WTC11 (cell line): Measurements from ENCODE around the gene MYOG. TPM values are rescaled to one million over a fixed set of nuclear protein-coding genes. Genes with fewer than 3 reads are reported as not detected.
A peak's percentile ranks its signal among the peaks of the same experiment; 100 is the strongest.

ENCODE experiments used
- ATAC-seq: fragments of 200-7000 bp; cut with Tn5 transposase; 2 replicates; pipeline ENCODE4 v1.10.0; 2021; ENCODE audit warnings: mild to moderate bottlenecking, moderate library complexity
- CTCF ChIA-PET: fragments of 300-600 bp; sonication (Branson Sonifier 250); formaldehyde crosslinking; loops from one replicate; lab custom pipeline; 2021; ENCODE audit warnings: antibody characterized with exemption; lab: Charles Lee
- POLR2A ChIA-PET: fragments of 350-600 bp; sonication (Branson Sonifier 250); formaldehyde crosslinking; loops from one replicate; lab custom pipeline; 2021; ENCODE audit warnings: antibody characterized with exemption; lab: Charles Lee
- DNase-seq: peaks from one replicate; pipeline ENCODE4 v3.0.0; 2021; ENCODE audit warnings: low spot score
- H3K27ac Mint-ChIP-seq: 2 replicates; pipeline ENCODE4 v1.8.0; 2021; ENCODE audit warnings: mixed read lengths
- H3K27me3 Mint-ChIP-seq: 2 replicates; pipeline ENCODE4 v1.8.0; 2021; ENCODE audit warnings: low read depth, mild to moderate bottlenecking, moderate library complexity, mixed read lengths
- H3K36me3 Mint-ChIP-seq: 2 replicates; pipeline ENCODE4 v1.8.0; 2021; ENCODE audit warnings: mixed read lengths
- H3K4me1 Mint-ChIP-seq: 2 replicates; pipeline ENCODE4 v1.8.0; 2022; ENCODE audit warnings: mixed read lengths
- H3K4me3 Mint-ChIP-seq: 2 replicates; pipeline ENCODE4 v1.8.0; 2021; ENCODE audit warnings: mild to moderate bottlenecking, moderate library complexity, mixed read lengths
- H3K9me3 Mint-ChIP-seq: 2 replicates; pipeline ENCODE4 v1.8.0; 2021; ENCODE audit warnings: mixed read lengths
- CBFB ChIP-seq: sonication (generic); formaldehyde crosslinking; IDR thresholded peaks from 2 replicates; pipeline ENCODE4 v1.8.1; 2022; ENCODE audit warnings: mild to moderate bottlenecking, low read depth, missing genetic modification reagents
- CREB1 ChIP-seq: sonication (generic); formaldehyde crosslinking; IDR thresholded peaks from 2 replicates; pipeline ENCODE4 v1.8.0; 2023; ENCODE audit warnings: mild to moderate bottlenecking, missing genetic modification reagents
- ETV6 ChIP-seq: sonication (generic); formaldehyde crosslinking; IDR thresholded peaks from 2 replicates; pipeline ENCODE4 v1.8.1; 2022; ENCODE audit warnings: mild to moderate bottlenecking, missing genetic modification reagents
- FOXK1 ChIP-seq: sonication (generic); formaldehyde crosslinking; IDR thresholded peaks from 2 replicates; pipeline ENCODE4 v1.8.0; 2022; ENCODE audit warnings: mild to moderate bottlenecking, moderate library complexity, missing genetic modification reagents
- FOXP1 ChIP-seq: sonication (generic); formaldehyde crosslinking; IDR thresholded peaks from 2 replicates; pipeline ENCODE4 v1.8.0; 2022; ENCODE audit warnings: missing genetic modification reagents, mild to moderate bottlenecking, moderate library complexity, borderline replicate concordance
- GABPB1 ChIP-seq: sonication (generic); formaldehyde crosslinking; IDR thresholded peaks from 2 replicates; pipeline ENCODE4 v1.8.1; 2023; ENCODE audit warnings: mild to moderate bottlenecking, missing genetic modification reagents
- GTF2I ChIP-seq: fragments of 250-450 bp; sonication (Bioruptor Pico); conservative IDR thresholded peaks from 2 replicates; pipeline ENCODE4 v1.4.0; 2021; ENCODE audit warnings: mild to moderate bottlenecking
- IRF2 ChIP-seq: sonication (generic); formaldehyde crosslinking; IDR thresholded peaks from 2 replicates; pipeline ENCODE4 v1.8.0; 2022; ENCODE audit warnings: low read depth, missing genetic modification reagents, borderline replicate concordance
- MYBL2 ChIP-seq: sonication (generic); formaldehyde crosslinking; IDR thresholded peaks from 2 replicates; pipeline ENCODE4 v1.8.1; 2023; ENCODE audit warnings: mild to moderate bottlenecking, moderate library complexity, missing genetic modification reagents
- OVOL2 ChIP-seq: fragments of 250-450 bp; sonication (Bioruptor Pico); IDR thresholded peaks from 2 replicates; pipeline ENCODE4 v1.9.0; 2021; ENCODE audit warnings: mild to moderate bottlenecking, borderline replicate concordance
- PRRX2 ChIP-seq: fragments of 250-450 bp; sonication (Bioruptor Pico); IDR thresholded peaks from 2 replicates; pipeline ENCODE4 v1.8.0; 2021; ENCODE audit warnings: mild to moderate bottlenecking
- SOX15 ChIP-seq: fragments of 250-450 bp; sonication (Bioruptor Pico); IDR thresholded peaks from 2 replicates; pipeline ENCODE4 v1.9.0; 2021; ENCODE audit warnings: mild to moderate bottlenecking
- TCF7 ChIP-seq: sonication (generic); formaldehyde crosslinking; IDR thresholded peaks from 2 replicates; pipeline ENCODE4 v1.8.0; 2022; ENCODE audit warnings: mild to moderate bottlenecking, low read depth, missing genetic modification reagents, moderate library complexity
- ZNF121 ChIP-seq: sonication (generic); formaldehyde crosslinking; IDR thresholded peaks from 2 replicates; pipeline ENCODE4 v1.8.0; 2023; ENCODE audit warnings: missing genetic modification reagents
- ZNF671 ChIP-seq: fragments of 250-450 bp; sonication (Bioruptor Pico); IDR thresholded peaks from 2 replicates; pipeline ENCODE4 v1.8.0; 2021; ENCODE audit warnings: mild to moderate bottlenecking
- total RNA-seq: library from RNA; stranded (reverse); gene quantifications from 3 replicates; pipeline ENCODE4 v1.2.3, GENCODE V29; 2021
- TF ChIP-seq, protein P1 (sequence below): sonication (generic); formaldehyde crosslinking; IDR thresholded peaks from 2 replicates; pipeline ENCODE4 v1.8.0; 2022; ENCODE audit warnings: mild to moderate bottlenecking, missing genetic modification reagents
- TF ChIP-seq, protein P2 (sequence below): fragments of 250-450 bp; sonication (Bioruptor Pico); IDR thresholded peaks from 2 replicates; pipeline ENCODE4 v1.9.0; 2021; ENCODE audit warnings: mild to moderate bottlenecking
- TF ChIP-seq, protein P3 (sequence below): sonication (generic); formaldehyde crosslinking; IDR thresholded peaks from 2 replicates; pipeline ENCODE4 v1.8.0; 2023; ENCODE audit warnings: missing genetic modification reagents, mild to moderate bottlenecking, borderline replicate concordance
- TF ChIP-seq, protein P4 (sequence below): sonication (generic); formaldehyde crosslinking; IDR thresholded peaks from 2 replicates; pipeline ENCODE4 v1.8.1; 2023; ENCODE audit warnings: mild to moderate bottlenecking, missing genetic modification reagents, moderate library complexity
- TF ChIP-seq, protein P5 (sequence below): sonication (generic); formaldehyde crosslinking; IDR thresholded peaks from 2 replicates; pipeline ENCODE4 v1.8.0; 2023; ENCODE audit warnings: missing genetic modification reagents
- TF ChIP-seq, protein P6 (sequence below): sonication (generic); formaldehyde crosslinking; IDR thresholded peaks from 2 replicates; pipeline ENCODE4 v1.8.0; 2023; ENCODE audit warnings: mild to moderate bottlenecking, missing genetic modification reagents
- TF ChIP-seq, protein P7 (sequence below): sonication (generic); formaldehyde crosslinking; IDR thresholded peaks from 2 replicates; pipeline ENCODE4 v1.8.1; 2023; ENCODE audit warnings: mild to moderate bottlenecking, moderate library complexity, missing genetic modification reagents

The MYOG gene
- total RNA-seq, 1 experiment from 2014 or later = not detected

DNA sequence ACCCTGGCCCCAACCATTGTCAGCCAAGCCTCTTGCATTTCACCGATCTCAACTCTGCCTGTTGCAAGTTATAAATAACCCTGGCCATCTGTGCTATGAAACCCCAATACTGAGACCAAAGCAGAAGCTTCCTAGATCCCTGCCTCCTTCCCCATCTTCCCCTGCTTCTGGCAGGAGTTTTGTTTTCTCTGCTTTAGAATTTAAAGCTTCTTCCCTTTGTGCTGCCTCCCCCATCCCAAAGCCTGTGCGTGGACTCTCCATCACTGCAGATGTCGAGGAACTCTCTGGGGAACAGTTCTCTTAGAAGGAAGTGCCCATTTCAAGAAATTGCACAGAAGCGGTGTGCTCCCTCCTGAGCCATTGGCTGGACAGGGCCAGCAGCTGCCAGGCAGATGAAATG, 17.4 kb upstream of the MYOG start (continued):
- TF ChIP-seq, protein P1, sequence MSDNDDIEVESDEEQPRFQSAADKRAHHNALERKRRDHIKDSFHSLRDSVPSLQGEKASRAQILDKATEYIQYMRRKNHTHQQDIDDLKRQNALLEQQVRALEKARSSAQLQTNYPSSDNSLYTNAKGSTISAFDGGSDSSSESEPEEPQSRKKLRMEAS = no peak
- TF ChIP-seq ZNF671 (CRISPR knock-in tag) (no peak), ETV6 (CRISPR knock-in tag) (no peak), GABPB1 (CRISPR knock-in tag) (no peak), ZNF121 (CRISPR knock-in tag) (no peak), SOX15 (CRISPR knock-in tag) (no peak), FOXP1 (CRISPR knock-in tag) (no peak), GTF2I (CRISPR knock-in tag) (no peak)
- TF ChIP-seq, protein P2, sequence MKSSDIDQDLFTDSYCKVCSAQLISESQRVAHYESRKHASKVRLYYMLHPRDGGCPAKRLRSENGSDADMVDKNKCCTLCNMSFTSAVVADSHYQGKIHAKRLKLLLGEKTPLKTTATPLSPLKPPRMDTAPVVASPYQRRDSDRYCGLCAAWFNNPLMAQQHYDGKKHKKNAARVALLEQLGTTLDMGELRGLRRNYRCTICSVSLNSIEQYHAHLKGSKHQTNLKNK (CRISPR knock-in tag) = no peak
- TF ChIP-seq, protein P3, sequence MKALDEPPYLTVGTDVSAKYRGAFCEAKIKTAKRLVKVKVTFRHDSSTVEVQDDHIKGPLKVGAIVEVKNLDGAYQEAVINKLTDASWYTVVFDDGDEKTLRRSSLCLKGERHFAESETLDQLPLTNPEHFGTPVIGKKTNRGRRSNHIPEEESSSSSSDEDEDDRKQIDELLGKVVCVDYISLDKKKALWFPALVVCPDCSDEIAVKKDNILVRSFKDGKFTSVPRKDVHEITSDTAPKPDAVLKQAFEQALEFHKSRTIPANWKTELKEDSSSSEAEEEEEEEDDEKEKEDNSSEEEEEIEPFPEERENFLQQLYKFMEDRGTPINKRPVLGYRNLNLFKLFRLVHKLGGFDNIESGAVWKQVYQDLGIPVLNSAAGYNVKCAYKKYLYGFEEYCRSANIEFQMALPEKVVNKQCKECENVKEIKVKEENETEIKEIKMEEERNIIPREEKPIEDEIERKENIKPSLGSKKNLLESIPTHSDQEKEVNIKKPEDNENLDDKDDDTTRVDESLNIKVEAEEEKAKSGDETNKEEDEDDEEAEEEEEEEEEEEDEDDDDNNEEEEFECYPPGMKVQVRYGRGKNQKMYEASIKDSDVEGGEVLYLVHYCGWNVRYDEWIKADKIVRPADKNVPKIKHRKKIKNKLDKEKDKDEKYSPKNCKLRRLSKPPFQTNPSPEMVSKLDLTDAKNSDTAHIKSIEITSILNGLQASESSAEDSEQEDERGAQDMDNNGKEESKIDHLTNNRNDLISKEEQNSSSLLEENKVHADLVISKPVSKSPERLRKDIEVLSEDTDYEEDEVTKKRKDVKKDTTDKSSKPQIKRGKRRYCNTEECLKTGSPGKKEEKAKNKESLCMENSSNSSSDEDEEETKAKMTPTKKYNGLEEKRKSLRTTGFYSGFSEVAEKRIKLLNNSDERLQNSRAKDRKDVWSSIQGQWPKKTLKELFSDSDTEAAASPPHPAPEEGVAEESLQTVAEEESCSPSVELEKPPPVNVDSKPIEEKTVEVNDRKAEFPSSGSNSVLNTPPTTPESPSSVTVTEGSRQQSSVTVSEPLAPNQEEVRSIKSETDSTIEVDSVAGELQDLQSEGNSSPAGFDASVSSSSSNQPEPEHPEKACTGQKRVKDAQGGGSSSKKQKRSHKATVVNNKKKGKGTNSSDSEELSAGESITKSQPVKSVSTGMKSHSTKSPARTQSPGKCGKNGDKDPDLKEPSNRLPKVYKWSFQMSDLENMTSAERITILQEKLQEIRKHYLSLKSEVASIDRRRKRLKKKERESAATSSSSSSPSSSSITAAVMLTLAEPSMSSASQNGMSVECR (CRISPR knock-in tag) = no peak
- TF ChIP-seq, protein P4, sequence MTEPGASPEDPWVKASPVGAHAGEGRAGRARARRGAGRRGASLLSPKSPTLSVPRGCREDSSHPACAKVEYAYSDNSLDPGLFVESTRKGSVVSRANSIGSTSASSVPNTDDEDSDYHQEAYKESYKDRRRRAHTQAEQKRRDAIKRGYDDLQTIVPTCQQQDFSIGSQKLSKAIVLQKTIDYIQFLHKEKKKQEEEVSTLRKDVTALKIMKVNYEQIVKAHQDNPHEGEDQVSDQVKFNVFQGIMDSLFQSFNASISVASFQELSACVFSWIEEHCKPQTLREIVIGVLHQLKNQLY (CRISPR knock-in tag) = no peak

DNA sequence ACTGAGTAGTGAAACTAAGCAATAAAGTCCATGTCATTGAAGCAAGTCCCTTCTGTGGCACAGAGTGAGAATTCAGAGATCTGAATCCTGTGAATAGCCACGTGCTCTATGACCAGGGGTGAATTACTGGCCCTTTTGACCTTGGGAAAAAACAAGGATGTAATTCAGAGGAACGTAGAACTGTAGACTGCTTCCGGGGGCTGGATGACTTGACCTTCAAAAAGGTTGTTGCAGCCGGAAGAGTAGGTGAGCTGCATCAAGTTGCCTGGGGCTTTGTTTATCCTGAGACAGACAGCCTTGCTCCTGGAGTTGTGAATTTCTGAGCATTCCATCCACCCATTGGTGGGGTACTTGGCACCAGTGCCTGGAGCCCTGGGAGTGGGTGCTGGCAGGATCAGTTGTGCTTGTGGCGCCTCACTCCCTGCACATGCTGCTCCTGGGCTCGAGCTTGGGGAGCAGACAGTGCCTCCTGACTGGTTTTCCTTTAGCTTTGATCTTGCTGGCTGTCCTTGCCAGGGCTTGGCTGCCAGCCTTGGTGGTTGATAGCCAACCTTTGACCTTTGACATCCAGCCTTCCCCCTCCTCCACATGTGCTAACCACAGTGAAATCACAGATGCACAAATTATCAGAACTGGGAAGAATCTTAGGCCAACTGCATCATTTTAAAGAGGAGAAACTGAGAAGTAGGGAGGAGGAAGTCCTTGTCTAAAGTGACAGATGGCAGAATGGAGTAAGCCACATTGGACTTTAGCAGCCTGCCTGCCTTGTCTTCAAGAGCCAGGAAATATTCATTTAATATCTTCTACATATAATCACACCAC, 16.2 kb upstream of the MYOG start:
- ATAC-seq = no peak
- H3K9me3 Mint-ChIP-seq = peaks cover 22% of the 10 kb centered on the region

DNA sequence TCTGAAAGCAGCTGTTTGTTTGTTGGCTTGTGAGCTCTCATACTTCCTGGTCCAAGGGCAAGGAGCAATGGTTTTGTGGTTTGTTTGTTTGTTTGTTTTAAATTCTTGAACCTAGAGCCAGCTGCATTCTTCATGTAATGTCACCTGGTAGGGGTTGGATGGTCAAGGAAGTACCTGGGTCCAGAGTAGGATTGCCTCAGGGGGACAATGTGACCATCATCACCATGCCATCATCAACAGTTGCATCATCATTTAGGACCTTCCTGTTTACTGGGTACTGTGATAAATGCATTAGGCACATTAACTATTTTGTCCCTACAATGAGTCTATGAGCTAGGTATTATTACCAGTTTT, 14.7 kb upstream of the MYOG start:
- Mint-ChIP-seq H3K36me3 (peaks cover 11% of the 10 kb centered on the region), H3K9me3 (peaks cover 29% of the 10 kb centered on the region), H3K4me1 (no peaks in the 10 kb centered on the region), H3K27me3 (peaks cover 6% of the 10 kb centered on the region), H3K27ac (0 out of 2 replicates have a peak overlapping the region, but pooled peaks have one; percentile 19), H3K4me3 (no peak overlapping the region)
- DNase-seq (no peak), ATAC-seq (no peak)
- ChIA-PET CTCF (interaction anchor here (1.5 to 2.2 kb wide), 2 partner anchors 17 to 60 kb away, joined by 4 to 7 read pairs; no protein-coding TSS in a partner anchor), POLR2A (no interaction called here)
- TF ChIP-seq GTF2I (CRISPR knock-in tag) (no peak), OVOL2 (no peak), ZNF121 (CRISPR knock-in tag) (no peak), PRRX2 (CRISPR knock-in tag) (no peak), CBFB (no peak), CREB1 (CRISPR knock-in tag) (no peak), FOXK1 (CRISPR knock-in tag) (no peak), SOX15 (CRISPR knock-in tag) (no peak), IRF2 (CRISPR knock-in tag) (no peak), TCF7 (CRISPR knock-in tag) (no peak)
- TF ChIP-seq, protein P5, sequence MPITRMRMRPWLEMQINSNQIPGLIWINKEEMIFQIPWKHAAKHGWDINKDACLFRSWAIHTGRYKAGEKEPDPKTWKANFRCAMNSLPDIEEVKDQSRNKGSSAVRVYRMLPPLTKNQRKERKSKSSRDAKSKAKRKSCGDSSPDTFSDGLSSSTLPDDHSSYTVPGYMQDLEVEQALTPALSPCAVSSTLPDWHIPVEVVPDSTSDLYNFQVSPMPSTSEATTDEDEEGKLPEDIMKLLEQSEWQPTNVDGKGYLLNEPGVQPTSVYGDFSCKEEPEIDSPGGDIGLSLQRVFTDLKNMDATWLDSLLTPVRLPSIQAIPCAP (CRISPR knock-in tag) = no peak
- TF ChIP-seq, protein P6, sequence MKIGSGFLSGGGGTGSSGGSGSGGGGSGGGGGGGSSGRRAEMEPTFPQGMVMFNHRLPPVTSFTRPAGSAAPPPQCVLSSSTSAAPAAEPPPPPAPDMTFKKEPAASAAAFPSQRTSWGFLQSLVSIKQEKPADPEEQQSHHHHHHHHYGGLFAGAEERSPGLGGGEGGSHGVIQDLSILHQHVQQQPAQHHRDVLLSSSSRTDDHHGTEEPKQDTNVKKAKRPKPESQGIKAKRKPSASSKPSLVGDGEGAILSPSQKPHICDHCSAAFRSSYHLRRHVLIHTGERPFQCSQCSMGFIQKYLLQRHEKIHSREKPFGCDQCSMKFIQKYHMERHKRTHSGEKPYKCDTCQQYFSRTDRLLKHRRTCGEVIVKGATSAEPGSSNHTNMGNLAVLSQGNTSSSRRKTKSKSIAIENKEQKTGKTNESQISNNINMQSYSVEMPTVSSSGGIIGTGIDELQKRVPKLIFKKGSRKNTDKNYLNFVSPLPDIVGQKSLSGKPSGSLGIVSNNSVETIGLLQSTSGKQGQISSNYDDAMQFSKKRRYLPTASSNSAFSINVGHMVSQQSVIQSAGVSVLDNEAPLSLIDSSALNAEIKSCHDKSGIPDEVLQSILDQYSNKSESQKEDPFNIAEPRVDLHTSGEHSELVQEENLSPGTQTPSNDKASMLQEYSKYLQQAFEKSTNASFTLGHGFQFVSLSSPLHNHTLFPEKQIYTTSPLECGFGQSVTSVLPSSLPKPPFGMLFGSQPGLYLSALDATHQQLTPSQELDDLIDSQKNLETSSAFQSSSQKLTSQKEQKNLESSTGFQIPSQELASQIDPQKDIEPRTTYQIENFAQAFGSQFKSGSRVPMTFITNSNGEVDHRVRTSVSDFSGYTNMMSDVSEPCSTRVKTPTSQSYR (CRISPR knock-in tag) = no peak

More for the DNA sequence above, 16.2 kb upstream of the MYOG start:
- no peak overlapping the region for H3K27ac Mint-ChIP-seq
- ChIA-PET POLR2A (no interaction called here), CTCF (interaction anchor here (1.2 to 2.3 kb wide), 3 partner anchors 15 to 62 kb away, joined by 4 to 9 read pairs (median 8); no protein-coding TSS in a partner anchor)
- H3K4me3 Mint-ChIP-seq = no peak overlapping the region
- DNase-seq = no peak
- H3K36me3 Mint-ChIP-seq = peaks cover 4% of the 10 kb centered on the region; the same call in 1 of the 2 replicates
- peaks cover 2% of the 10 kb centered on the region for H3K27me3 Mint-ChIP-seq
- TF ChIP-seq, protein P7, sequence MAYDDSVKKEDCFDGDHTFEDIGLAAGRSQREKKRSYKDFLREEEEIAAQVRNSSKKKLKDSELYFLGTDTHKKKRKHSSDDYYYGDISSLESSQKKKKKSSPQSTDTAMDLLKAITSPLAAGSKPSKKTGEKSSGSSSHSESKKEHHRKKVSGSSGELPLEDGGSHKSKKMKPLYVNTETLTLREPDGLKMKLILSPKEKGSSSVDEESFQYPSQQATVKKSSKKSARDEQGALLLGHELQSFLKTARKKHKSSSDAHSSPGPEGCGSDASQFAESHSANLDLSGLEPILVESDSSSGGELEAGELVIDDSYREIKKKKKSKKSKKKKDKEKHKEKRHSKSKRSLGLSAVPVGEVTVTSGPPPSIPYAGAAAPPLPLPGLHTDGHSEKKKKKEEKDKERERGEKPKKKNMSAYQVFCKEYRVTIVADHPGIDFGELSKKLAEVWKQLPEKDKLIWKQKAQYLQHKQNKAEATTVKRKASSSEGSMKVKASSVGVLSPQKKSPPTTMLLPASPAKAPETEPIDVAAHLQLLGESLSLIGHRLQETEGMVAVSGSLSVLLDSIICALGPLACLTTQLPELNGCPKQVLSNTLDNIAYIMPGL = no peak
- no peak for TF ChIP-seq MYBL2 (CRISPR knock-in tag)
- H3K4me1 Mint-ChIP-seq = no peaks in the 10 kb centered on the region
